ENCODE results near the gene FLT3. TPM values are rescaled to one million over a fixed set of nuclear protein-coding genes. Genes with fewer than 3 reads are reported as not detected.
"Not testable (repeated sequence)": the region's sequence is repeated elsewhere in the genome, so short reads cannot be mapped to it uniquely, and the experiment has no call there.

The FLT3 gene
- total RNA-seq, 1 donor from 2014 or later = not detected

DNA sequence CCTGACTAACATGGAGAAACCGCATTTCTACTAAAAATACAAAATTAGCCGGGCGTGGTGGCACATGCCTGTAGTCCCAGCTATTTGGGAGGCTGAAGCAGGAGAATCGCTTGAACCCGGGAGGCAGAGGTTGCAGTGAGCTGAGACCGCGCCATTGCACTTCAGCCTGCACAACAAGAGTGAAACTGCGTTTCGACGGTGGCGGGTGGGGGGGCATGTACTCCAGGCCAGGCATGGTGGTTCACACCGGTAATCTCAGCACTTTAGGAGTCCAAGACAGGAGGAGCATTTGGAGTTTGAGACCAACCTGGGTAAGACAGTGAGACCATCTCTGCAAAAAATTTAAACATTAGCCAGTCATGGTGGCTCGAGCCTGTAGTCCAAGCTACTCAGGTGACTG is 136.2 kb downstream of the FLT3 start:
- H3K27me3 Mint-ChIP-seq (ENCODE audit: insufficient read depth) = peaks cover 75% of the 10 kb centered on the region
- H3K36me3 Mint-ChIP-seq (ENCODE audit: low read depth); DNase-seq (ENCODE audit: low spot score); H3K4me3 Mint-ChIP-seq; H3K4me1 Mint-ChIP-seq (ENCODE audit: low read depth); H3K9me3 Mint-ChIP-seq; H3K27ac Mint-ChIP-seq; intact Hi-C loops (cut with micrococcal nuclease): not testable (repeated sequence)

DNA sequence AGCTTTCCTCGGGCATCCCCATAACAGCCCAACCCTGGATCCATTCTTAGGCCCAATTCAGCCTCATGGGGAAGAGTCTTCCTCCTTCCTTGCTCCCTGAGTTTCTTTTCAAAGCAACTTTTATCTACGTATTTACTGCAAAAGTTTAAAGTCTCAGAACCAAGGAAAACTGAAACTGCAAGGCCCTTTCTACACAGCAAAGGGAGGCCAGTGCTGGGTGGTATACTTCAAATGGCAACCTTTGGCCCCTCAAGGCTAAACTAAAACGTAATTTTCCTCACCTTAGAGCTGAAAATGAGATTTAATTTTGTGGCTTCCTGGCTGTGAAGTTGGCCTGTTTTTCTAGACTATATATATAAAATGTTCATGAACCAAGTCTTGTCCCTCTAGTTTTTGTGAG is 136.9 kb downstream of the FLT3 start:
- DNase-seq (ENCODE audit: low spot score) = no peak
- intact Hi-C loops (cut with micrococcal nuclease) = no loop called here
- H3K27me3 Mint-ChIP-seq (ENCODE audit: insufficient read depth) = peaks cover 79% of the 10 kb centered on the region
- peaks cover 5% of the 10 kb centered on the region for H3K4me1 Mint-ChIP-seq (ENCODE audit: low read depth)
- no peak overlapping the region for H3K4me3 Mint-ChIP-seq
- H3K9me3 Mint-ChIP-seq = no peaks in the 10 kb centered on the region
- H3K27ac Mint-ChIP-seq = no peak overlapping the region
- peaks cover 2% of the 10 kb centered on the region for H3K36me3 Mint-ChIP-seq (ENCODE audit: low read depth)

DNA sequence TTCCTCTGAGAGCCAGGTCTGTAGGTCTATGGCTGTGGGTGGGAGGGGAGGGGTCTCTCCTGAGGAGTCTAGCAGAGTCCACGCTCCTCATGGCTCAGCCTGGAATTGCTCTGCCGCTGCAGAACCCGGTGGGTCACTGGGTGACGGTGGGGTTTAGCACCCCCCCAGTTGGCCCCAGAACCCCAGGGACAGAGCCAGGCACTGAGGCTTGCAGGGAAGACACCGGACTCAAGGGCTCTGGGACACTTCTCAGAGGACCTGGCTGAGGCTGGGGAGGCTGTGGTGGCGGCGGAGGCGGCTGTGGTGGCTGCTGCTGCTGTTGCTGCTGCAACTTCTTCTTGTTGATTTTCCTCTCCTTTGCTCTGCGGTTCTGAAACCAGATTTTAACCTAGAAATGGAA is 137.4 kb downstream of the FLT3 start:
- Mint-ChIP-seq H3K9me3 (no peaks in the 10 kb centered on the region), H3K36me3 (ENCODE audit: low read depth) (peaks cover 1% of the 10 kb centered on the region), H3K27ac (no peak overlapping the region), H3K4me1 (ENCODE audit: low read depth) (peaks cover 5% of the 10 kb centered on the region), H3K27me3 (ENCODE audit: insufficient read depth) (peaks cover 83% of the 10 kb centered on the region), H3K4me3 (no peak overlapping the region)
- intact Hi-C loops (cut with micrococcal nuclease) = no loop called here
- no peak for DNase-seq (ENCODE audit: low spot score)

DNA sequence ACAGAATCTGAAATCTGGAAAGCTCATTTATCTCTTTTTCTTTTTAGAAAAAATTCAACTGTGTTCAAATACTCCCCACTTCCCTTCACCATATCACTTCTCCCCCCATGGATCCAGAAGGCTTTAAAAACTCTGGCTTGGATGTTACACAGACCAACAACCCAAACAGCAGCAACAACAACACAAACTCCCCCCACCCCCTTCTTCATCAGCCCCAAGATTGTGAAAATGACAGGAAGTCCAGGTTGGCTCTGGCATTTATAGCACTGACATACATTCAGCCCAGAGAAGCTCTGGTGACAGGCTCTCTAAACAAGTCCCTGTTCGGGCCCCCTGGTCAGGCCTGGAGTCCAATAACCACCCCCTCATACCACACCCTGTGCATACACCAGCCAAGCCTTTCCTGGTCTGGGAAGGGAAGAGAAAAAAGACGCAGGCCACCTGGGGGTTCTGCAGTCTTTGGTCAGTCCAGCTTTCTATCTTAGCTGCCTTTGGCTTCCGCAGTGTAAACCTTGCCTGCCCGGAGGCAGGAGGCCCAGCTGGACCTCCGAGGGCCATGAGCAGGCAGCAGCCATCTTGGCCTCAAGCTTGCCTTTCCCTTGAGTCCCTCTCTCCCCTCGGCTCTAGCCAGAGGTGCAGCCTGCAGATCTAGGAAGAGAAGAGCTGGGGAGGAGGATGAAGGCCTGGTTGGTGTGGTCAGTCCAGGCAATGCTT is 138.1 kb downstream of the FLT3 start:
- H3K9me3 Mint-ChIP-seq = no peaks in the 10 kb centered on the region
- no peak overlapping the region for H3K27ac Mint-ChIP-seq
- H3K4me1 Mint-ChIP-seq (ENCODE audit: low read depth) = peaks cover 5% of the 10 kb centered on the region
- intact Hi-C loops (cut with micrococcal nuclease) = no loop called here
- H3K4me3 Mint-ChIP-seq = no peak overlapping the region
- no peaks in the 10 kb centered on the region for H3K36me3 Mint-ChIP-seq (ENCODE audit: low read depth)
- H3K27me3 Mint-ChIP-seq (ENCODE audit: insufficient read depth) = peaks cover 80% of the 10 kb centered on the region
- DNase-seq (ENCODE audit: low spot score) = no peak

DNA sequence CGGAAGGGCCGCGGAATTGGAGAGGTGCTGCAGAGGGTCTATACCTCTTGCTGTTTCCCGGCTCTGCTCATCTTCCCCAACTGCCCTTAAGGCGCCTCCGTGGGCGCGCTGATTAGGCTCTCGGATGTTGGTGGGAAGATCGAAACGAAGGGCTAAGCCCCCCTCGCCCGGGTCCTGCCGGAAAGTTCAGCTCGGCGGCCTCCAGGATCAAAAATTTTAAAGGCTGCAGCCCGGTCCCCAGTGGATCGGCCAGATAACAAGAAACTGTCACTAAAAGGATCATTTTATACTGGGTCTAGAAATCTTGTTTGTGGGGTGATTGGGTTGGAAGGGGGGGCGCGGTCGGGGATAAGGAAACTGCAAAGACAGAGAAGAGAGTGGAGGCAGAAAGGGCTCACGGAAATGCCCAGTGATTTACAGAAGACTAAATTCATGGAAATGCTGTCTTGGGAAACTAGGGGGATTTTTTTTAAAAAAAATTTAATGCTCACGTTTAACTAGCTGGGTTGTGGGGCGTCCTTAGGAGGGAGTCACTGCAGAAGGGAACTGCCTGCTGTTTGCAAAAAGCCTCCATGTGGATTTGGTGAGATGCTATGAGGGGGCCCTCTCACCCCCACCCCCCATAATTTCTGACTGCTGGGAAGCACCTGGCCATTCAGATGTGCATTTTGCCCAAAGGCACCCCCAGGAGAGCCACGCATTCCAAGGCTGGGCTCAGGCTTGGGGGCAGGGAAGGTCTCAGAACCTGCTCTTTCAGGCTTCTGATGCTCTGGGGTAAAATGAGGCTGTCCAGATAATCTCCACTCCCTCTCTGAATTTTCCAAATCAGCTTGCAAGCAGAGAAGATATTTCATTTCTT is 138.9 kb downstream of the FLT3 start:
- no peak for DNase-seq (ENCODE audit: low spot score)
- Mint-ChIP-seq H3K4me1 (ENCODE audit: low read depth) (peaks cover 5% of the 10 kb centered on the region), H3K27me3 (ENCODE audit: insufficient read depth) (peaks cover 83% of the 10 kb centered on the region), H3K36me3 (ENCODE audit: low read depth) (no peaks in the 10 kb centered on the region), H3K9me3 (no peaks in the 10 kb centered on the region), H3K27ac (no peak overlapping the region), H3K4me3 (no peak overlapping the region)
- intact Hi-C loops (cut with micrococcal nuclease) = no loop called here

DNA sequence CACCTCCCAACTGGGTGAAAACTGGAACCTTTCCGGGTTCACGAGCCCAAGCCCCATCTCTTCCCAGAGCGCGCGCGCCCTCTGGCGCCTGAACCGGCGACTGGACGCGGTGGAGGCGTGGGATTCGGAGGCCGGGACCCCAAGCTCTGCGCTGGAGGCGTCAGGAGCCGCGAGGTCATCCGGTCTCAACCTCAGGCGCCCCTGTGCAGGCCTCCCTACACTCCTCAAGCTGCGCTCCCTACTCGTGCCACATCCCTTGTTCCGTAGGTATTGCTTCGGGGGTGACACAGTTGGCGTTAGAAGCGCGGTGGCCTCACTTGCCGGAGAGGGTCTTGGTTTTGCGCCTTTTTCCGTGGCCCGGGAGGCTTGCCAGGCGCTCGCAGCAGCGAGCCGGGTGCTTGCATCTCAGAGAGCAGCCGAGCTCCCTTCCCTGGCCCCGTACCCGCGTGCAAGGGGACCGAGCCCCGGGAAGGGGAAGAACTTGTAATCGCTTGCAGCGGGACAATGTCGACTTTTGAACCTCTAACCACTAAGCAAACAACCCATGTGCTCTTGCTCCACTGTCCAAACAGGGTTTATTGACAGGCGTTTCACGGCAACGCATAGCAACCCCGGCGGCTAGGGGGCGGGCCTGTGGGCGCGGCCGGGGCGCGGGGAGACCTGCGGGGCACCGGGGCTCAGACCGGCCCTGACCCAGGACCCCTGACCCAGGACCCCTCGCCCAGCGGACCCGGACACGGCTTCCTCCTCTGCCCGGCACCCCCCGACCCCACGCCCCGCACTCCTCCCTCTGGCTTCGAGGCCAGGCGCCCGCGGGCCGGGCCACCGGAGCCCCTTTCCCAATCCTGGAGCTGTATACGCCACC is 139.8 kb downstream of the FLT3 start:
- Mint-ChIP-seq H3K4me1 (ENCODE audit: low read depth) (peaks cover 5% of the 10 kb centered on the region), H3K4me3 (peak overlapping the region; percentile 47), H3K27ac (no peak overlapping the region), H3K27me3 (ENCODE audit: insufficient read depth) (peaks cover 85% of the 10 kb centered on the region), H3K36me3 (ENCODE audit: low read depth) (no peaks in the 10 kb centered on the region), H3K9me3 (no peaks in the 10 kb centered on the region)
- intact Hi-C loops (cut with micrococcal nuclease) = no loop called here
- DNase-seq (ENCODE audit: low spot score) = no peak

DNA sequence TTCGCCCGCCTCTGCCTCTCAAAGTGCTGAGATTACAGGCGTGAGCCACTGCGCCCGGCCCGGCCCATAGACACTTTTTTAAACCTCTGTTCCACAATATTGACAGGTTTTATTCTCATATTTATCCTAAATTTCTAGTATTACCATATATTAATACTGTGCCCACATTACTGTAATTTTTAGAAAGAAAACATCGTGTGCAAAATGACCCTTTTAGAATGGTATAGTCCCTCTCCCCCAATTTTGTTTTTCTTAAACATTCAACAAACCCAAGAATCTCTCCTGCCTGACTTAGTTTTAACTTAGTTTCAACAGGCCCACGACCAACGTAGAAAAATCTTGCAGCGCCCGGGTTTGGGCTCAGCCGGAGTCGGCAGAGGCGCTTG is 140.4 kb downstream of the FLT3 start:
- H3K27ac Mint-ChIP-seq = no peak overlapping the region
- peaks cover 5% of the 10 kb centered on the region for H3K4me1 Mint-ChIP-seq (ENCODE audit: low read depth)
- DNase-seq (ENCODE audit: low spot score) = no peak
- peaks cover 85% of the 10 kb centered on the region for H3K27me3 Mint-ChIP-seq (ENCODE audit: insufficient read depth)
- no peaks in the 10 kb centered on the region for H3K9me3 Mint-ChIP-seq
- intact Hi-C loops (cut with micrococcal nuclease) = no loop called here
- no peaks in the 10 kb centered on the region for H3K36me3 Mint-ChIP-seq (ENCODE audit: low read depth)
- H3K4me3 Mint-ChIP-seq = peak overlapping the region; percentile 47

DNA sequence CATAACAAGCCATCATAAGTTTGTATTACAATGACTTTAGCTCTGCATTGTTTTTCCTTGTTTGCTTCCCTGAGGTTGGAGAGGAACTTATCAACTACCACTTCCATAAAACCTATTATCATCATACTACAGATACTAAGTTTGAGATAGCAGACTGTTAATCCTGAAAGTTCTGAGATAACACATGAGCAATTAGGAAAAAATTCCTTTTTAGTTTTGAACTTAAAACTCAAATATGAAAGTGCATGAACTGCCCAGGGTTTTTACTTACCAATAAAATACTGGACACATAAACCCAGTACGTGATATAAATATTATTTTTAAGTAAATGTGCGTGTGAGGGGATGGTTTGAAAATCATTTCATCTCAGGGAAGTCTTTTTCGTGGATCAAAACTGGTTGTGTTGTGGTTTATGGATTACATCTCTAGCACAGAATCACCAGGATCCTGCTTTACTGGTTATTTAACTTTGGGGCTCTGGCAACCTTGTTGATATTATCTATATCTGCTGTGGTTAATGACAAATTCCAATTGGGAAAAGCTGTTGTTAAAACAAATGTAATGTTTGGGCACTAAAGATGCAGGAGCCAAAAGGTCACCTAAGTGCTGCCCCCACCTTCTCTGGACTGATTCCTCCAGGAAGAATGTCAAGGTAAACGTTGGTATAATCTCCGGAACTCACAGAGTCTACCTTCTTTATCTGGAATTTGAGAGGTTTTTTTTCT is 143.6 kb downstream of the FLT3 start:
- Mint-ChIP-seq H3K4me1 (ENCODE audit: low read depth) (peaks cover 14% of the 10 kb centered on the region), H3K27me3 (ENCODE audit: insufficient read depth) (peaks cover 78% of the 10 kb centered on the region), H3K36me3 (ENCODE audit: low read depth) (no peaks in the 10 kb centered on the region), H3K4me3 (no peak overlapping the region), H3K9me3 (no peaks in the 10 kb centered on the region), H3K27ac (no peak overlapping the region)
- intact Hi-C loops (cut with micrococcal nuclease) = loop anchor here (1.0 kb wide), 1 partner anchor 582 kb away; no protein-coding TSS in a partner anchor
- DNase-seq (ENCODE audit: low spot score) = no peak

DNA sequence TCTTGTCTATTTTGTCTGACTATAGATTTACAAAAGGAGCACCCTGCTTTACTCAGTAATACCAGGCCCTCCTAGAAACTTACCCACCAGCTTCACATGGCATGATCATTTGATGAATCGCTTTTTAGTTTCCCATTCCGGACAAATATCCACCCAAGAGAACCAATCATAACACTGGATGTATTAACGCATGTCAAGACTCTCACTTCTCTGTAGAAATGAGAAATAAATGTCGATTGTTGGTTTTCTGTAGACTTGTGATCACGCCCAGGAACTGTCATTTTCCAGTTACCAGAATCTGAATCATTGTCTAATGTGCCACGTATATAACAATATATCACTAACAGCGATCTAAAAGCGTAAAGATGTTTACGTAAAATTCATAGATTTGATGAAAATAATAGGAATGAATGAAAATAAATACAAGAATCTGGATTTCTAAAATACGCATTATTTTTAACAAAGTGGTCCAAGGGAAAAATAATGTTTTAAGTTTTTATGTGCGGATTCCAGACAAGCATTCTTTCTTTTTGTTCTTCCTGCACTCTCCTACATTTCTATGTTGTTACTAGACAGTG is 145.3 kb downstream of the FLT3 start:
- no peaks in the 10 kb centered on the region for H3K36me3 Mint-ChIP-seq (ENCODE audit: low read depth)
- peaks cover 74% of the 10 kb centered on the region for H3K27me3 Mint-ChIP-seq (ENCODE audit: insufficient read depth)
- intact Hi-C loops (cut with micrococcal nuclease) = loop anchor here (2.0 kb wide), 2 partner anchors 14 to 32 kb away; partner anchors contain the start of gene CDX2
- peaks cover 11% of the 10 kb centered on the region for H3K4me1 Mint-ChIP-seq (ENCODE audit: low read depth)
- H3K4me3 Mint-ChIP-seq = no peak overlapping the region
- H3K27ac Mint-ChIP-seq = no peak overlapping the region
- DNase-seq (ENCODE audit: low spot score) = no peak
- no peaks in the 10 kb centered on the region for H3K9me3 Mint-ChIP-seq

DNA sequence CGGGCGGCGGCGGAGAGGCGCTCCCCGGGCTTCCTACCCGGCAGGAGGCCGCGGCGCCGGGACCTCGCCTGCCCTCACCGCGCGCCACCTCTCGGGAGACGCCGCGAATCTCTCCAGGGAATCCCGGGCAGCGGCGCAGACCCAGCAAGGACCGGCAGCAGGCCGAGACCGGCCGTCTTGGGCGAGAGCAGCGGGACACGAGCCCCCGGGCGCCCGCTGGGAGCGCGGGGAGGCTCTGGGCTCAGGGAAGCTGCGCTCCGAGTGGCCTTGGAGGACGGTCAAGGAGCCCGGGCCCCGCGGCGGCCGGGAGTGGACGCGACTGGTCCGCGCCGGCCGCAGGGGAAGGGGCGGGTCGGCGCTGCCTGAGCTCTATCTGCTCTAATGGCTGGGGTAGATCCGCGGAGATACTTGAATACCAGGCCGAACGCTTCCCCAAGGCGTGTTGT is 145.9 kb downstream of the FLT3 start:
- Mint-ChIP-seq H3K27me3 (ENCODE audit: insufficient read depth) (peaks cover 67% of the 10 kb centered on the region), H3K9me3 (no peaks in the 10 kb centered on the region), H3K4me3 (peak overlapping the region; percentile 77), H3K4me1 (ENCODE audit: low read depth) (peaks cover 9% of the 10 kb centered on the region), H3K36me3 (ENCODE audit: low read depth) (no peaks in the 10 kb centered on the region), H3K27ac (peak overlapping the region; percentile 13)
- DNase-seq (ENCODE audit: low spot score) = no peak
- intact Hi-C loops (cut with micrococcal nuclease) = loop anchor here (1.0 to 2.0 kb wide), 3 partner anchors 14 to 592 kb away; partner anchors contain the start of gene CDX2

DNA sequence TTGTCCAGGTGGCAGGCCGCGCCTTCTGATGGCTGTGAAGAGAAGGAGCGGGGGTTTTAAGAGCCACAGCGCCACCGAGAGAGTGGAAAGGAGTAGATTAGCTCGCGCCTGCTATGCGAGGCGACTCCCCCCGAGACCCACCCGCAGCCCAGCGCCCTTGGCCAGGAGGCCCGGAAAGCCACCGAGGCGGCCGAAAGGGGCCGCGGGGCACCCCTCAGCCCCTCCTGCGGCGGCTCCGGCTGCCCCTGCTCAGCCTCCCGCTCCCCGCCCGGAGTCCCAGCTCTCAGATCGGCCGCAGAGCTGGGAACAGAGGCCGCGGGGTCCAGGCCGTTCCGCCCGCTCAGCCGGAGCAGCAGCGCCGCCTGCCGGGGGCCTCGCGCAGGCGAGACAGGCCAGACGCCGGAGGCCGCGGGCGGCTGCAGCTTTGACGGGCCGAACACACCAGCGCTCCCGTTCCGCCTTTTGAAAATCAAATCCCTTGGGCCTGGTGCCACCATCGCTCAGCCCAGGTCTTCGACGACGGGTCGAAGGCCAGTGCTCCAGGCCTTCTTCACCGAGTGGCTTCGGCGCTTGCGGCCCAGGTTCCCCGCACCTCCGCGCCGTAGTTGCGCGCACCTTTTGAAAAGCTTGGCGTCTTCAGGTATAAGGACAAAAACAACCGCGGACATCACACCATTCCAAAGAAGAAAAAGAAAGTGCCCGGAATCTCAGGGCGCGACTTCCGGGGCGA is 146.5 kb downstream of the FLT3 start:
- Mint-ChIP-seq H3K36me3 (ENCODE audit: low read depth) (no peaks in the 10 kb centered on the region), H3K4me1 (ENCODE audit: low read depth) (peaks cover 9% of the 10 kb centered on the region), H3K27ac (peak overlapping the region; percentile 13), H3K9me3 (no peaks in the 10 kb centered on the region), H3K4me3 (peak overlapping the region; percentile 77), H3K27me3 (ENCODE audit: insufficient read depth) (peaks cover 62% of the 10 kb centered on the region)
- intact Hi-C loops (cut with micrococcal nuclease) = loop anchor here (1.0 to 2.0 kb wide), 4 partner anchors 15 to 592 kb away; partner anchors contain the start of gene CDX2
- peak; percentile 47 for DNase-seq (ENCODE audit: low spot score)

Measured in activated T-helper 1 cell treated with anti-CD3 and anti-CD28 coated beads, Interleukin-12 subunit alpha, Interleukin-12 subunit beta, Interleukin-2, Interleukin-4 antibody, amounts not matched to agents 30 ng/mL and 10 ng/mL and 1 ng/mL, durations not matched to agents 14 hours and 24 hours and 36 hours (primary cell).